Calu3 (cell line): Measurements from ENCODE around the gene MAN2A2. TPM values are rescaled to one million over a fixed set of nuclear protein-coding genes. Genes with fewer than 3 reads are reported as not detected.

Experiments used
- BruUV-seq: library from RNA; stranded (reverse); fragments of 400-500 nt; replicated peaks from 2 replicates; lab custom pipeline; 2021; lab: Mats Ljungman, UMichigan
- CTCF ChIA-PET: fragments of 300-600 bp; sonication (Branson Sonifier 250); formaldehyde crosslinking; loops from one replicate; lab custom pipeline; 2022; ENCODE audit warnings: antibody characterized with exemption; lab: Charles Lee
- DNase-seq: peaks from one replicate; pipeline ENCODE4 v3.0.0; 2022
- H3K27ac Mint-ChIP-seq: one replicate; pipeline ENCODE4 v1.8.0; 2022; ENCODE audit warnings: mixed read lengths; ENCODE audit not compliant: unreplicated experiment
- H3K27me3 Mint-ChIP-seq: one replicate; pipeline ENCODE4 v1.8.0; 2022; ENCODE audit warnings: mixed read lengths; ENCODE audit not compliant: unreplicated experiment
- H3K36me3 Mint-ChIP-seq: one replicate; pipeline ENCODE4 v1.8.0; 2022; ENCODE audit warnings: mild to moderate bottlenecking, moderate library complexity, mixed read lengths; ENCODE audit not compliant: insufficient read depth, unreplicated experiment
- H3K4me1 Mint-ChIP-seq: one replicate; pipeline ENCODE4 v1.8.0; 2022; ENCODE audit warnings: mild to moderate bottlenecking, low read depth, mixed read lengths; ENCODE audit not compliant: unreplicated experiment
- H3K4me3 Mint-ChIP-seq: one replicate; pipeline ENCODE4 v1.8.0; 2022; ENCODE audit warnings: mild to moderate bottlenecking, low read depth, moderate library complexity, mixed read lengths; ENCODE audit not compliant: unreplicated experiment
- H3K9me3 Mint-ChIP-seq: one replicate; pipeline ENCODE4 v1.8.0; 2022; ENCODE audit warnings: low read depth, mixed read lengths; ENCODE audit not compliant: unreplicated experiment
- CTCF ChIP-seq: fragments of 200-600 bp; IDR thresholded peaks from one replicate; pipeline ENCODE4 v1.8.0; 2022; ENCODE audit warnings: antibody characterized with exemption; ENCODE audit not compliant: unreplicated experiment
- intact Hi-C: fragments of 100-400 bp; cut with micrococcal nuclease; formaldehyde crosslinking; loops from one replicate; pipeline ENCODE4 v1.10.0; 2022; ENCODE audit not compliant: unreplicated experiment
- total RNA-seq: library from RNA; stranded (reverse); gene quantifications from 2 replicates; pipeline ENCODE4 v1.2.3, GENCODE V29; 2022

The MAN2A2 gene
- total RNA-seq, 1 experiment from 2014 or later = 58.5 TPM

GRCh38 chr15:90960298-90961091 lies 57.4 kb downstream of the MAN2A2 start:
- TF ChIP-seq CTCF = no peak

GRCh38 chr15:90962021-90962420 lies 58.9 kb downstream of the MAN2A2 start:
- Mint-ChIP-seq H3K4me3 (no peak overlapping the region), H3K27ac (no peak overlapping the region), H3K27me3 (no peaks in the 10 kb centered on the region), H3K36me3 (peaks cover 42% of the 10 kb centered on the region), H3K4me1 (no peaks in the 10 kb centered on the region), H3K9me3 (no peaks in the 10 kb centered on the region)
- intact Hi-C loops = no loop called here
- DNase-seq = no peak
- TF ChIP-seq CTCF = no peak
- TSS peak; percentile 5 for BruUV-seq
- CTCF ChIA-PET = no interaction called here

More at GRCh38 chr15:90960298-90961091, 57.4 kb downstream of the MAN2A2 start:
- H3K4me1 Mint-ChIP-seq = no peaks in the 10 kb centered on the region
- no peaks in the 10 kb centered on the region for H3K27me3 Mint-ChIP-seq
- no peaks in the 10 kb centered on the region for H3K9me3 Mint-ChIP-seq
- no peak for DNase-seq
- H3K36me3 Mint-ChIP-seq = peaks cover 50% of the 10 kb centered on the region
- no TSS peak for BruUV-seq
- CTCF ChIA-PET = no interaction called here
- H3K27ac Mint-ChIP-seq = no peak overlapping the region
- intact Hi-C loops = no loop called here
- H3K4me3 Mint-ChIP-seq = no peak overlapping the region

- Mint-ChIP-seq H3K4me3 (no peak overlapping the region), H3K36me3 (peaks cover 38% of the 10 kb centered on the region), H3K27me3 (no peaks in the 10 kb centered on the region), H3K9me3 (no peaks in the 10 kb centered on the region), H3K27ac (peak overlapping the region; percentile 30), H3K4me1 (no peaks in the 10 kb centered on the region)
- TSS peak; percentile 63 for BruUV-seq
- no peak for DNase-seq
- CTCF ChIA-PET = no interaction called here
- TF ChIP-seq CTCF = no peak
- intact Hi-C loops = no loop called here
Measured at GRCh38 chr15:90966262-90966661, 63.2 kb downstream of the MAN2A2 start.

- peaks cover 33% of the 10 kb centered on the region for H3K36me3 Mint-ChIP-seq
- H3K4me3 Mint-ChIP-seq = no peak overlapping the region
- H3K9me3 Mint-ChIP-seq = no peaks in the 10 kb centered on the region
- no peak for DNase-seq
- no peaks in the 10 kb centered on the region for H3K27me3 Mint-ChIP-seq
- H3K4me1 Mint-ChIP-seq = no peaks in the 10 kb centered on the region
- intact Hi-C loops = no loop called here
- no TSS peak for BruUV-seq
- CTCF ChIA-PET = no interaction called here
- no peak for TF ChIP-seq CTCF
- H3K27ac Mint-ChIP-seq = no peak overlapping the region
Measured at GRCh38 chr15:90967206-90967605, 64.1 kb downstream of the MAN2A2 start.
